Fibroblast of the conjunctiva (primary cell): ENCODE results near the gene RNF217.
"Not testable (repeated sequence)": the region's sequence is repeated elsewhere in the genome, so short reads cannot be mapped to it uniquely, and the experiment has no call there.

Experiments
- DNase-seq: peaks from one replicate; pipeline ENCODE4 v3.0.0-alpha.2; 2010; ENCODE audit warnings: low read depth

The RNF217 gene

DNA sequence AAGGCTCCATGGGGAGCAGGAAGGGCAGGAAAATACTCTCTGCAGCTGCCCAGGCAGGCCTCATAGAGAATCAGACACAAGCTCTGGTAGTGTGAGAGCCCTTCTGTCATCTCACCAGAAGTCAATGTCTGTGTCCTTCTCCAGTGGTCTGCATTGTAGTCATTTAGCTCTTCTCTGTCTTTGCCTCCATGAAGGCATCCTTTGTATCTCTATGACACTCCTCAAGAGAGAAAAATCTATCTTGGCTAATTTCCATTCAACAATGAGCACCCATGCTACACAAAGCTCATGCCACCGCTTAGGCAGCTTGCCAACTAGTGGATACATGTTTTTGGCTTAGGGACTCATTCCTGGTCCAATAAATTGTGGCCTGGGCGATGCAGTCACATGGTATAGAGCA, 92.1 kb downstream of the RNF217 start:
- no peak for DNase-seq

DNA sequence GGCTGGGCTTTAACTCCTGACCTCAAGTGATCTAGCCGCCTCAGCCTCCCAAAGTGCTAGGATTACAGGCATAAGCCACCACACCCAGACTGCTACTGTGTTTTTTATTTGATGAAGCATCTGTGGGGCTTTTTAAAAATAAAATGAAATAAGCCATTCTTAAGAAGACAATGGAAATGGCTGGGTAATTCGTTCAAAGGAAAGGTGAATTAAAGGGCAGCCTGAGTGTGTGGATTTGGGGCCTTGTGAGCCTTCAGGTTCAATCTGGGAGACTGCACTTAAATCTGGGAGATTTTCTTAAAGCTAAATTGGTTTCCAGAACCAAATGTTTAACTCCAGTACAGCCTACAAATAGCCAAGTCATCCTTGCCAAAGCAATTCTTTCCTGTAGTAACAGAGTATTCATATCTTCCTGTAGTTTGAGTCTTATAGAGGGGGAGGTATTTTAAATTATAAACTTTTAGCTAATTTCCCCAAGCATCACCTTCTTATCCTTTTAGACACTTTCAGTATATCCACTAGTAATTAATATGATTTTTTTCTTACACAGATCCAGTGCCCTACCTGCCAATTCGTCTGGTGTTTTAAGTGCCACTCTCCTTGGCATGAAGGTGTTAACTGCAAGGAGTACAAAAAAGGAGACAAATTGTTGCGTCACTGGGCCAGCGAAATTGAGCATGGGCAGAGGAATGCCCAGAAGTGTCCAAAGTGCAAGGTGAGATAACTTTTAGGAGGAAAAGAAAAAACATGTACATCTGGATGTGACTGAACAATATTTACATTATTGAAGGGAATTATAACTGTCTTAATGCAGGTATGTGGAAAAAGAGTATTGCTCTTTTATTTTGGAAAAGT, 95.4 kb downstream of the RNF217 start:
- DNase-seq, result no peak

DNA sequence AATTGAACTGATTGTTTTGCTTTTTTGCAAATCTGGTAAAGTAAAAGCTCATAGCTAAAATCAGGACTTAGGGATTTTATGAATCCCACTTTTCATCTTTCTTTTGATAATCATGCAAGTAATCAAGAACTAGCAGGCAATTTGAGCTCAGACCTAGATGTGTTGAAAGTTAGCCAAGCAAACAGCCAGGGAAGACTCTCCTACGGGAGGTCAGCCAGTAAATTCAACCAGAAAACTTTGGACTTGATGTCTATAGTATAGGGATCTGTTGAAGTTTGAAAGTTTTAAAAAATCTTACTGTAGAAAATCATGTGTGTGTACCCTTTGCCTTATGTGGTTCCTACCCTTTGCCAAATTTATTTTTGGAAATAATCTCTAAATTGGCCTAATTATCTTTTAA, 96.3 kb downstream of the RNF217 start:
- DNase-seq, result no peak

DNA sequence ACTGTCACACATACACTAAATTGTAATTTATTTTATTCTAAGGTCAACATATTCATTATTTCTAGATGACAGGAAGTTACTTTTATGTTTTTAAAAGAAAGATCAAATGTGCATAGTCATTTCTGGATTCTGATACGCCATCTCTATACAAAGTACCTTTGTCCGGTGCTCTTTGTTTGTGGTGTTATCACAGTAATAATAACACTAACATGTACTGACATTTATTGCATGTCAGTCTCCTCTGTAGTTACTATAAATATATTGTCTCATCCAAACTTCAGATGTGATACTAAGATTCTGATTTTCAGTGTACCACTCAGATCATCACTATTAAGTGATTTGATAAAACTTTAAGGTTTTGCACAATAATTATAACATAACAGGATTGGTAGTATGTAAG, 101.1 kb downstream of the RNF217 start:
- no peak for DNase-seq

DNA sequence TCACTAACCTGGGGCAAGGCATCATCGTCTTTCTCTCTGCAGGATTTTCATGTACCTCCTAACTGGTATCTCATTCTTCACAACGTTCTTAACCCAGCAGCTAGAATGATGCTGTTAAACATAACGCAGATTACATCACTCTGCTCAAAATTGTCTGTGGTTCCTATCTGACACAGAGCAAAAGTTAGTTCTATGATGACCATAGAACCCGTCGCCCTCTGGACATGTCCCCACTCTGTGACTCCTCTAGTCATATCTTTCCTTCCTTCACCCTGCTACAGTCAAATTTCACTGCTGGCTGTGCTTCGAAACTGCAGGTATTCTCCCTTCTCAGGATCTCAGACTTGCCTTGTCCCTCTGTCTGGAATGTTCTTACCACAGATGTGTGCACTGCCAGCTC, 103.9 kb downstream of the RNF217 start:
- no peak for DNase-seq

DNA sequence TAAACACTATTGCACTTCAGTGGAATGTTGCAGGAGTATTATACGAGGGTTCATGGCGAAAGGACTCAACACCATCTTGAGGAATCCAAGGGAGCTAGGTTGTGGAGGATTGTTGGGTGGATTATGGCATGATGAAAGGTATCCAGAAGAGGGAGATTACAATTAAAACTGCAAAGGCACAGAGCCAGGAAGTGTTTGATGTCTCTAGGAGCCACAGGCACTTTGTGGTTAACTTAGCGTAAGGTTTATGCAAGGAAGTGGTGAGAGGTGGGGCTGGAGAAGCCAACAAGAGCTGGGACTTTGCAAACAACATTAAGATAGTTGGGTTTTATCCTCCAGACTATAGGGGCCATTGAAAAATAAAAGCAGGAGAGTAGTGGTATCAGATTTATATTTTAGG, 104.7 kb downstream of the RNF217 start:
- no peak for DNase-seq

DNA sequence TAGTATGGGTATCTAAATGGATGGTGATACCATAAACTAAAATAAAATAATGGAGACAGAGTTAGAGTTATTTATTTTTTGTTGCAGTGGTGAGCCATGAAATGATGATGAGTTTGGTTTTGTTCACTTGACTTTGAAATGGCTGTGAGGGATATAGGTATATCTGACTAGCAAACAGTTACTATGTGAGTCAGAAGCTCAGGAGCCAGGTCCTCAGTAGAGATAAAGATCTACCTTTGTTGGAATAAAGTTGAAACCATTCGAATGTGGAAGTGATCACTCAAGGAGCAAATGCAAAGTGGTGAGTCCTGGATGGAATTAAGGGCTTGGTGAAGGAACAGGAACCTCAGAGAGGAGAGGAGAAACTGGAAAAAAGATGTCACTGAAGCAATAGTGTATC, 105.3 kb downstream of the RNF217 start:
- no peak for DNase-seq

DNA sequence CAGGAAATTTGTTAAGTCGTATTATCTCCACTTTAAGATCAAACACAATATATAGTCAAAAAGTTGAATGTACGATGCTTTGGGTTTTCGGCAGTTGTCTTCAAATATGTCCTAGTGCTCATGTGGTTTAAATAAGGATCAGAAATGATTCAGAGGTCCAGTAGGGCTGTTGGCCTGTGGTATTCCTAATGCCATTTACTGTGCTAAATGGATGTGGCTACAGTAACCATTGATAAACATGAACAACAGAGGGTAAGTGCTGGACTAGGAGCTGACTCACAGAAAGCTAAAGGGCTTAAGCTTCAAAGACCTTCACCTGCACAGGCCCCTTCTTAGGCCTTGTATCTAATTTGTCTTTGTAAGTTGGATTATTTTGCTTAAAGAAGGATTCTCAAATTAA, 110.8 kb downstream of the RNF217 start:
- DNase-seq, result no peak

DNA sequence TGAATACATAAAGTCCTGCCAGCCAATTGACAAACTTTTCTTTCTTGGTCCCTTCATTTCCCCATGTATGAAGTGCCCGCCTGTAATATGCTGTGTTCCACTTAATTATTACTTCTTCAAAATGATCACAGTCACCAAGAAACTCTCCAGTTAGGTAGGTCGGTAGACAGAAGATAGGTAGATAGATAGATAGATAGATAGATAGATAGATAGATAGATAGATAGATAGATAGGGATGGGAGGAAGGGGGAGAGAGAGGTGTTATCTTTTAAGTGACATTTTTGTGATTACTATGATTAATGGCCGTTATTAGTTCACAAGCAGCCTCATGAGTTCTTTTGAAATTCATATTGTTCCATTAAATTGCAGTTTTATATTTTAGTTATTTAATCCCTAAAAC, 111.9 kb downstream of the RNF217 start:
- DNase-seq, result no peak

DNA sequence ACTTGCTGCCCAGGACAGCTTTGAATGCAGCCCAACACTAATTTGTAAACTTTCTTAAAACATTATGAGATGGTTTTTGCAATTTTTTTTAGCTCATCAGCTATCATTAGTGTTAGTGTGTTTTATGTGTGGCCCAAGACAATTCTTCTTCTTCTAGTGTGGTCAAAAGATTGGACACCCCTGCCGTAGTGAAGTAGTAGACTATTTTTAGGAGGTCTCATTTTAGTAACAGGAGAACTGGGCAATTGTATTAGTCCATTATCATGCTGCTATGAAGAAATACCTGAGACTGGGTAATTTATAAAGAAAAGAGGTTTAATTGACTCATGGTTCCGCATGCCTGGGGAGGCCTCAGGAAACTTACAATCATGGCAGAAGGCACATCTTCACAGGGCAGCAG, 112.8 kb downstream of the RNF217 start:
- not testable (repeated sequence) for DNase-seq

DNA sequence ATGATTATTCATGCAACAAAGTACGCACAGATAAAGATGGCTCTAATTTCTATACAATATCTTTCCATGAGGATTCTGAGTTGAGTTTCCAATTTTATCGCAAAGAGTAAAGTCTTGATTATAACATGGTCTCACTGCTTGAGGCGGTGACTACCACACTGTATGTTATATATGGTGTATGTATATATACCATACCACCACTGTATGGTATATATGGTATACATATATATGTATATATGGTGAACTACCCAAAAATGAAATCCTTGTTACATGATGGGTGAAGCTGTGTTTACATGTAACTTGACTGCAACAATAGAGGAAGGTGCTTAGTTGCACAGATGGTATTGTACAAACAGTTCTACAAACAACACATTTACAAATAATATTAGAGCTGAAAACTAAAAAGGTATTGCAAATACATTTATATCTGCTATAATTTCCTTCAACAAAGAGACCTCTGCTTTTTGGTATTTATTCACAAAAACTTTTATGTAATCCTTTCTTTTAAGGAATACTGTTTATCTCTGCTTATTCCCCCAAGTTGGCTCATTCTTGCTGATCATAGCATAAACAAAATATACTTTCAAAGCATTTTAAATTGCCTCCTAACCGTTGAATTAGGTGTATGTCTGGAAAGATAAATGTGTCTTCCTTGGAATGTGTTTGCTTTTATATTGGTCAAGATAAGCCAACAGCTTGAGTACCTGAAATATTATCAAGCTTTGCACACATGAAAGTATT, 113.7 kb downstream of the RNF217 start:
- DNase-seq, result no peak

DNA sequence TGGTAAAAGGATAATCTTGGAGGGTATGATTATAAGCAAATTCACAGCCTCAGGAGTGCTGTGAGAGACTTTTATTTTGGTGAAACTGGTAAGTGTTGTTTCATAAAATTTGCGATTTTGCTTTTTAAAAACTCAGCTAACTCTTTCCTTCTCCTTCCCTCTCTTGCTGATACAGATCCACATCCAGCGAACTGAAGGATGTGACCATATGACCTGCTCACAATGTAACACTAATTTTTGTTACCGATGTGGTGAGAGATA, 114.2 kb downstream of the RNF217 start:
- no peak for DNase-seq

DNA sequence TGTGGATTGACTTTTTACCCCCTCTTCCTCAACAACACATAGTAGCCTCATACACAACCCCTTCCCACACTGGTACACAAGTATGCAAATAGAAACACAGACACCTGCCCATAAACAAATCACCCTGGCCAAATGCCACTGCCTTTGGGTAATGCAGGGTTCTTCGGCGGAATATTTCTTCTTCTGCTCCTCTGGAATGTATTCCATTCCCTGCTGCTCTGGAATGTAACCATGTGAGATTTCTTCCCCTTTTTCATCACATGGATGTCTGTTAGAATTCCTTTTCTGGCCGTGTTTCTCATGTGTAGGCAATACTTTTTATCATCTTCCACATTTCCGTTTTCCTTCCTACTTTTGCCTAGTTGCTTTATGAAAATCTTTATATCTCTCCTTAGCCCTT, 115.2 kb downstream of the RNF217 start:
- DNase-seq, result no peak

DNA sequence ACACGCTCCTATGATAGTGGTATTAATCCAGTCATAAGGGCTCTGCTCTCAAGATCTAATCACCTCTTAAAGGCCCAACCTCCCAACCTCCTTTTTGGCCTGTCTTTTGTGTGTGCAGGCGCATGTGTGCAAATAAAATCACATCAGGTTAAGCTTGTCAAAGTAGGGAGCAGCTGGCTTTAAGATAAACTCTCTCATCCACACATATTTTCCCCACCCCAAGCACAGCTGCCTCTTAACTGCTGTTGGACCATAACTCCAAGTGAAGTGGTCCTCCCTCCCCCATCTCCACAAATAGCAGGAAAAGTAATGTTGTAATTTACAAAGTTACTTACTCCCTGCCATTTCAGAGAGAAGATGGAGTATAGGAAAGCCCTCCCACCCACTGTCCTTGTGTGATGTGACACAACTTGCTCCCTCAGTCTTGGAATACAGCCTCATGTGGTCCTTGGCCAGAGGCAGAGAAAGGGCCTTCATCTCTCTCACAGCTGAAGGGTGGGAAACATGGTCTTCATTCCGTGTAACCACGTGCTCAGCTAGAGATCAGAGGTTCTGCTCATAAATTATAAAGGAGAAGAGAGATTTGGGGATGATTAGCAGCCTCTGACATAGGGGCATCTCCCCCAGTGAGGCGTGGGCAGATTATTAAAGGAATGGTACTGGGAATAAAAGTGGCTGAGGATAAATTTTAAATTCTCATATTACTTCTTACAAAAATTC, 116.5 kb downstream of the RNF217 start:
- DNase-seq, result no peak

DNA sequence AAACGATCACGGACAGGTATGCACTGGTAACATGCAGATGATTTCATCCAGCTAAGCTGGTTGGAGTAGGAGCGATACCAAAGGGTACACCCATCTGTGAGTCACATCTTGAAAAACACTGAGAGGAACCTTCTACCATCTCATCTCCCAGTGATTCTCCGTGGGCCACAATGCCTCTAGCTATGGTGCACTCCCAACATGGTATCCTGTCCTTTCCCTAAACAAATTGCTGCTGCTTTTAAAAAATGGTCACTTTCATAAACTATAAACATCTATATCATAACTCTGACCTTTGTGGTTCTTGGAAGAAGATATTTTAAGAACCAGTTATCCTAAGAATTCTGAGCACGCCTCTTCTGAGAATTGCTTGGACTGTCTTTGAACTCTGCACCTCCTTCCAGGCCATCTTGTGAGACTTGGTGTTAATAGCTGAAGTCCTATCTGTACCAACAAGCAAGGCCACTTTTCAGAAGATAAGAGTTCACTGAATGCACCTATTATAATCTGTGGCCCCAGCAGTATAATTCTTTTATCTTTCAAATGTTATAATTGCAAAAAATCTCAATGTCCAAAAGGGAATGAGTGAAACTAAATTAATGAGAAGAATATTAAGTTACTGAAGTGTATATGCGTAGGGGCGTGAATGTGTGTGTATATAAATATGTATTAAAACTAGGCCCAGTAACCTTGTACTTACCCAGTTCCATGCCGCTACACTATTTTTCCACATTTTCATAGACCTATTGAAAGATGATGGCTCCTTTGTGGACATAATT, 120.9 kb downstream of the RNF217 start:
- no peak for DNase-seq

DNA sequence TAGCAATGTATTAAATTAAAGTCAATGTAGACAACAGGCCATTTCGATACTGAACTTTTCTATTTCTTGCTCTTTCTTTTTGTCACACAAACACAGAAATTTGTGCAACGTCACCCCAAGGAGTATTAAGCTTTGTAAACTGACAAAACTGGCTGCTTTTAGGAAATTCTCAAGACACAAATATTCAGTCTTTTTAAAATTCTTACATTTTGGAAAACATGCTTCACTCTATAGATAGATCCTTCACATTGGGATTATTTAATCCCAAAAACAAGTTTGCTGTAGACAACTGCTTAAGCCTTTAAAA, 121.4 kb downstream of the RNF217 start:
- DNase-seq, result no peak

DNA sequence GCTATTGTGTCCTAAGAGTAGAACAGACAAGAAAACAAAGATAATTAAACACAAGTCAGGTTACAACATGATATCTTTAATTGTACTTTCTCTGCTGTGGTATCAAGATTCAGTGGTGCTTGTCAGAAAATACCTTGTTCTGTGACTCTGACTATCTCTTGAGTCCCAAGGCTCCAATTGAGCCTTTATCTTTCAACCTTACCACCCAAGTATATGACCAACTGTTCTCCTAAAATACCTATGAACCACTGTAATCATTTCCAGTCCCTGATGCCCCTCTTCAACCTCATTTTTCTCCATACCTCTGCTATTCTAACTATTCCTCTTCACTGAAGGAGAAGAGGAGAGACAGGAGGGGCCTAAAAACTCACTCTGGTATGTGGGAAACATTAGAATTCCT, 124.5 kb downstream of the RNF217 start:
- no peak for DNase-seq

DNA sequence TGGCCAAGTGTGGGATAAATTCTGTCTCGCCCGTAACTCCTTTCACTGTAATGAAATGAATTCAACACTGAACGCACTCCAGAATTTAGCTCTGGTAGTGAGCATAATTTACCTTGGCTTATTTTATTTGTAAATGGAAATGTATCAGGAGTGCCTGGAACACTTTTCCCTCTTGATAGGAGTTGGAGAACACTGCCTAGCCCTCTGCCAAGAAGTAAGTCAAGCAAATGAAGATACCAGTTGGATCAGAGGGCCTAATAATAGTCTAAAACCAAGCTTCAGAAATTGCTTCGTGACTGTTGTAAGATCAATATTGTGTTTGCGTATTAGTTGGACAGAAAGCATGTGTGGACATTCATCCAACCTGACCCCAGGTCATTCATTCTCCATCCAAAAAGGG, 126.7 kb downstream of the RNF217 start:
- no peak for DNase-seq

DNA sequence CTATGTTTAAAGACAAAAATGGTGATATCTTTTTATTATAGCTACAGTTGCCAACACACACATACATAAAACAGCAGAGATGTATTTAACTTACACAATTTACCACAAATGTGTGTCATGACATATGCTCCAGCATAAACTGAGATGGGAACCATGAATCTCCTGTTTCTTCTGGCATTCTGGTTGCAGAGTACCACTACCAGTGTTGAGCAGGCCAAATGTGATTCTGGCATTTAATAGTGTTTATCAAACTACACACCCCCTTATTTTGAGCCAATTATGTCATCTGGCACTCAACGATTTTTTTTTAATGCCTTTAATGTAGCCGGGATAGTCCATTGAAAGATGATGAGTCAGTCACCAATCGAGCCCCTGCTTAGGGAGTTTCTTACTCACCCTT, 132.3 kb downstream of the RNF217 start:
- no peak for DNase-seq

DNA sequence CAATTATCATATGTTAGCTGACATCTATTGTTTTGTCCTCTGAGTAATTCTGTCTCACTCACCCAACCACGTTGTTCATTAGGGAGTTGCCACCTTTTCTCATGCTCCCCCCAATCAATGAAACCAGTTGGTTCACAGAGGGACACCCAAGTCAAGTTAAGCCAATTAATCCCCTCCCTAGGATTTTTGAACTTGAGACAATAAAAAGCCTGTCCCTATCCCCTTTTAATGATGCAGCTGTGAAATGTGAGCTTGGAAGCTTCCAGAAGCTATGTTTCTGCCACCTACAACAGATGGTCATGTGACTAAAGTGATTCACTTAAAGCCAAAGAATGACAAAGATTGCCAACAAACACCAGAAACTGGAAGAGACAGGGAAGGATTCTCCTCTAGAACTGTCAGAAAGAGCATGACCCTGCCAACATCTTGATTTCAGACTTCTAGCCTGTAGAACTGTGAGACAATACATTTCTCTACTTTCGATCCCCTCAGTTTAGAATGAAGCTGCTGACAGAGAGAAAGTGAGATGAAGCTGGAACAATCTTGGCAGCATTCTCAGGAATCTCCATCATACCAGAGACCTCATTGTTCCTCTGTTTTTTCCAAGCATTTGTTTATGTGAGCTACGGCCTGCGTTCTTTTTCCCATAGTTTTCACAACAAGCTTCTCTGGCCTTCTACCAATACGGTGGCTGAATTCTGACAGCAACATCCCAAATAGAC, 133.5 kb downstream of the RNF217 start:
- DNase-seq, result peak; percentile 43

DNA sequence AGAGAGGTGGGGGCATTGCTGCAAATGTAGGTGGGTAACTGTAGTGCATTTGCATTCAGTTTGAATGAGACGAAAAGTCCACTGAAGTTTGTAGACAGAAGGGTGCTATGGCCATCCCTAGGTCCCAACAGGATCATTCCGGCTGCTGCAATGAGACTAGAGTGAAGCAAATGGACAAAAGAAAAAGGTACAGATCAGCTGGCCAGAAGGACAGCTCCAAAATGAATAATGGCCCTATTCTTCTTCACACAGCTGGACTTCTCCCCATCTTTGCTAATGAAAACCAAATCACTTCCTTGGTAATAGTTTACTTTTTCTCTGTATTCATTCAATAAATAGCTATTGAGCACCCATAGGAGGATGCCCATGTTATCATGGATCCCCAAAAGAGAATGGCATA, 134.9 kb downstream of the RNF217 start:
- no peak for DNase-seq

DNA sequence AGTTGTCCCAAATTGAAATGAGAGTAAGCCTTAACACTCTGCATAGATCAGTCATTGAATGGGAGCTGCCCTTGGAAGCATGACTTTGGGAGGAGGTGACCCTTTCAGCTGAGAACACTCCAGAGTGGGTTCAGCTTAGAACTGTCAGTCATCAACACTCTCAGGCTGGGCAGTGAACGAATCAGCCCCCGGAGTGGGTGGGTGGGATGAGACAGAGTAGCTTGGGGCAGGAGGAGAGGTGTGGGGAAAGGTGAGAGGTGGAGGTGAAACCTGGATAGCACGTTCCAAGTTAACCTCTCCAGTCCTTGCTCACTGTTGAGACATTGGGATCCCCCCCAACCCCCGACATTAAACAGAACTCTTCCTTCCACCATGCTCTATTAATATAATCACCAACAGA, 136.0 kb downstream of the RNF217 start:
- no peak for DNase-seq
